ENCODE results near the gene CCDC174.

CCDC174 gene

GRCh38 chr3:14627815-14628214 lies 23.7 kb upstream of the CCDC174 start:
- peaks cover 3% of the 10 kb centered on the region; the same call in 1 of the 2 replicates for H3K27me3 ChIP-seq (ENCODE audit: insufficient read depth, low read length)
- no peak overlapping the region for H3K4me3 ChIP-seq (ENCODE audit: low read depth, low read length)
- H3K36me3 ChIP-seq (ENCODE audit: insufficient read depth, low read length) = no peaks in the 10 kb centered on the region
- H2AFZ ChIP-seq (ENCODE audit: low read length, unreplicated experiment) = no peak overlapping the region
- no peaks in the 10 kb centered on the region for H3K79me2 ChIP-seq (ENCODE audit: control insufficient read depth, insufficient read depth, low read length, unreplicated experiment)
- H3K27ac ChIP-seq (ENCODE audit: low read depth, low read length) = no peak overlapping the region
- H3K4me1 ChIP-seq (ENCODE audit: control insufficient read depth, insufficient read depth, low read length, unreplicated experiment) = peaks cover 3% of the 10 kb centered on the region

GRCh38 chr3:14628406-14628805 lies 23.2 kb upstream of the CCDC174 start:
- H3K79me2 ChIP-seq (ENCODE audit: control insufficient read depth, insufficient read depth, low read length, unreplicated experiment) = no peaks in the 10 kb centered on the region
- no peak overlapping the region for H3K27ac ChIP-seq (ENCODE audit: low read depth, low read length)
- H2AFZ ChIP-seq (ENCODE audit: low read length, unreplicated experiment) = no peak overlapping the region
- no peak overlapping the region for H3K4me3 ChIP-seq (ENCODE audit: low read depth, low read length)
- H3K4me1 ChIP-seq (ENCODE audit: control insufficient read depth, insufficient read depth, low read length, unreplicated experiment) = peaks cover 3% of the 10 kb centered on the region
- H3K27me3 ChIP-seq (ENCODE audit: insufficient read depth, low read length) = no peaks in the 10 kb centered on the region; the same call in 1 of the 2 replicates
- H3K36me3 ChIP-seq (ENCODE audit: insufficient read depth, low read length) = no peaks in the 10 kb centered on the region

- Histone ChIP-seq H3K79me2 (ENCODE audit: control insufficient read depth, insufficient read depth, low read length, unreplicated experiment) (no peaks in the 10 kb centered on the region), H3K36me3 (ENCODE audit: insufficient read depth, low read length) (no peaks in the 10 kb centered on the region), H2AFZ (ENCODE audit: low read length, unreplicated experiment) (no peak overlapping the region), H3K27ac (ENCODE audit: low read depth, low read length) (no peak overlapping the region), H3K27me3 (ENCODE audit: insufficient read depth, low read length) (no peaks in the 10 kb centered on the region; the same call in 1 of the 2 replicates), H3K4me3 (ENCODE audit: low read depth, low read length) (no peak overlapping the region), H3K4me1 (ENCODE audit: control insufficient read depth, insufficient read depth, low read length, unreplicated experiment) (peaks cover 12% of the 10 kb centered on the region)
These were observed 21.0 kb upstream of the CCDC174 start for GRCh38 chr3:14630404-14631100.

- H3K79me2 ChIP-seq (ENCODE audit: control insufficient read depth, insufficient read depth, low read length, unreplicated experiment) = no peaks in the 10 kb centered on the region
- no peaks in the 10 kb centered on the region; the same call in 1 of the 2 replicates for H3K27me3 ChIP-seq (ENCODE audit: insufficient read depth, low read length)
- H3K27ac ChIP-seq (ENCODE audit: low read depth, low read length) = no peak overlapping the region
- H2AFZ ChIP-seq (ENCODE audit: low read length, unreplicated experiment) = no peak overlapping the region
- H3K4me1 ChIP-seq (ENCODE audit: control insufficient read depth, insufficient read depth, low read length, unreplicated experiment) = peaks cover 13% of the 10 kb centered on the region
- no peaks in the 10 kb centered on the region for H3K36me3 ChIP-seq (ENCODE audit: insufficient read depth, low read length)
- H3K4me3 ChIP-seq (ENCODE audit: low read depth, low read length) = no peak overlapping the region
These were observed 20.5 kb upstream of the CCDC174 start for GRCh38 chr3:14631101-14631497.

GRCh38 chr3:14631687-14632441 lies 19.7 kb upstream of the CCDC174 start:
- Histone ChIP-seq H3K79me2 (ENCODE audit: control insufficient read depth, insufficient read depth, low read length, unreplicated experiment) (no peaks in the 10 kb centered on the region), H3K27ac (ENCODE audit: low read depth, low read length) (no peak overlapping the region), H2AFZ (ENCODE audit: low read length, unreplicated experiment) (no peak overlapping the region)

GRCh38 chr3:14632442-14632930 lies 19.1 kb upstream of the CCDC174 start:
- no peak overlapping the region for H2AFZ ChIP-seq (ENCODE audit: low read length, unreplicated experiment)
- H3K4me3 ChIP-seq (ENCODE audit: low read depth, low read length) = no peak overlapping the region
- H3K4me1 ChIP-seq (ENCODE audit: control insufficient read depth, insufficient read depth, low read length, unreplicated experiment) = peaks cover 10% of the 10 kb centered on the region
- H3K27ac ChIP-seq (ENCODE audit: low read depth, low read length) = no peak overlapping the region
- no peaks in the 10 kb centered on the region for H3K36me3 ChIP-seq (ENCODE audit: insufficient read depth, low read length)
- H3K79me2 ChIP-seq (ENCODE audit: control insufficient read depth, insufficient read depth, low read length, unreplicated experiment) = no peaks in the 10 kb centered on the region
- H3K27me3 ChIP-seq (ENCODE audit: insufficient read depth, low read length) = peaks cover 11% of the 10 kb centered on the region; the same call in 1 of the 2 replicates

More at GRCh38 chr3:14631687-14632441, 19.7 kb upstream of the CCDC174 start:
- Histone ChIP-seq H3K4me3 (ENCODE audit: low read depth, low read length) (no peak overlapping the region), H3K27me3 (ENCODE audit: insufficient read depth, low read length) (peaks cover 6% of the 10 kb centered on the region; the same call in 1 of the 2 replicates), H3K36me3 (ENCODE audit: insufficient read depth, low read length) (no peaks in the 10 kb centered on the region), H3K4me1 (ENCODE audit: control insufficient read depth, insufficient read depth, low read length, unreplicated experiment) (peaks cover 11% of the 10 kb centered on the region)

GRCh38 chr3:14633417-14633816 lies 18.1 kb upstream of the CCDC174 start:
- H2AFZ ChIP-seq (ENCODE audit: low read length, unreplicated experiment) = no peak overlapping the region
- no peak overlapping the region for H3K27ac ChIP-seq (ENCODE audit: low read depth, low read length)
- peaks cover 11% of the 10 kb centered on the region; the same call in 1 of the 2 replicates for H3K27me3 ChIP-seq (ENCODE audit: insufficient read depth, low read length)
- peaks cover 10% of the 10 kb centered on the region for H3K4me1 ChIP-seq (ENCODE audit: control insufficient read depth, insufficient read depth, low read length, unreplicated experiment)
- no peaks in the 10 kb centered on the region for H3K36me3 ChIP-seq (ENCODE audit: insufficient read depth, low read length)
- no peak overlapping the region for H3K4me3 ChIP-seq (ENCODE audit: low read depth, low read length)
- no peaks in the 10 kb centered on the region for H3K79me2 ChIP-seq (ENCODE audit: control insufficient read depth, insufficient read depth, low read length, unreplicated experiment)

GRCh38 chr3:14633819-14634424 lies 17.6 kb upstream of the CCDC174 start:
- Histone ChIP-seq H3K27me3 (ENCODE audit: insufficient read depth, low read length) (peaks cover 15% of the 10 kb centered on the region; the same call in 1 of the 2 replicates), H2AFZ (ENCODE audit: low read length, unreplicated experiment) (no peak overlapping the region), H3K79me2 (ENCODE audit: control insufficient read depth, insufficient read depth, low read length, unreplicated experiment) (no peaks in the 10 kb centered on the region), H3K4me3 (ENCODE audit: low read depth, low read length) (no peak overlapping the region), H3K27ac (ENCODE audit: low read depth, low read length) (0 out of 2 replicates have a peak overlapping the region, but pooled peaks have one; percentile 42), H3K36me3 (ENCODE audit: insufficient read depth, low read length) (no peaks in the 10 kb centered on the region), H3K4me1 (ENCODE audit: control insufficient read depth, insufficient read depth, low read length, unreplicated experiment) (peaks cover 10% of the 10 kb centered on the region)

- Histone ChIP-seq H3K79me2 (ENCODE audit: control insufficient read depth, insufficient read depth, low read length, unreplicated experiment) (no peaks in the 10 kb centered on the region), H3K4me3 (ENCODE audit: low read depth, low read length) (no peak overlapping the region), H3K27me3 (ENCODE audit: insufficient read depth, low read length) (peaks cover 22% of the 10 kb centered on the region; the same call in 1 of the 2 replicates), H3K36me3 (ENCODE audit: insufficient read depth, low read length) (no peaks in the 10 kb centered on the region), H3K4me1 (ENCODE audit: control insufficient read depth, insufficient read depth, low read length, unreplicated experiment) (peaks cover 12% of the 10 kb centered on the region), H3K27ac (ENCODE audit: low read depth, low read length) (peak overlapping the region; percentile 48), H2AFZ (ENCODE audit: low read length, unreplicated experiment) (peak overlapping the region; percentile 75)
These were observed 16.7 kb upstream of the CCDC174 start for GRCh38 chr3:14634763-14635400.

- H2AFZ ChIP-seq (ENCODE audit: low read length, unreplicated experiment) = no peak overlapping the region
- no peaks in the 10 kb centered on the region for H3K79me2 ChIP-seq (ENCODE audit: control insufficient read depth, insufficient read depth, low read length, unreplicated experiment)
- no peak overlapping the region for H3K4me3 ChIP-seq (ENCODE audit: low read depth, low read length)
- H3K27ac ChIP-seq (ENCODE audit: low read depth, low read length) = no peak overlapping the region
- peaks cover 18% of the 10 kb centered on the region for H3K4me1 ChIP-seq (ENCODE audit: control insufficient read depth, insufficient read depth, low read length, unreplicated experiment)
- no peaks in the 10 kb centered on the region for H3K36me3 ChIP-seq (ENCODE audit: insufficient read depth, low read length)
- H3K27me3 ChIP-seq (ENCODE audit: insufficient read depth, low read length) = peaks cover 22% of the 10 kb centered on the region; the same call in 1 of the 2 replicates
These were observed 15.0 kb upstream of the CCDC174 start for GRCh38 chr3:14636496-14637087.
